HG03439 (cell line): ENCODE data around the gene FCHO1.
"Not testable (repeated sequence)": the region's sequence is repeated elsewhere in the genome, so short reads cannot be mapped to it uniquely, and the experiment has no call there.

Experiments
- ATAC-seq: cut with Tn5 transposase; IDR thresholded peaks from one replicate; pipeline ENCODE4 v1.9.1; 2021; ENCODE audit warnings: mild to moderate bottlenecking, moderate library complexity; ENCODE audit not compliant: unreplicated experiment

FCHO1 gene

GRCh38 chr19:17762505-17763229 is 11.4 kb downstream of the FCHO1 start:
- ATAC-seq = no peak

- ATAC-seq = no peak
Measured at GRCh38 chr19:17764348-17764747, 13.1 kb downstream of the FCHO1 start.

GRCh38 chr19:17765069-17765618 is 13.9 kb downstream of the FCHO1 start:
- ATAC-seq = no peak

- ATAC-seq = no peak
Measured at GRCh38 chr19:17766543-17767131, 15.4 kb downstream of the FCHO1 start.

- no peak for ATAC-seq
Measured at GRCh38 chr19:17767559-17767958, 16.3 kb downstream of the FCHO1 start.

GRCh38 chr19:17770613-17771012 is 19.3 kb downstream of the FCHO1 start:
- no peak for ATAC-seq

GRCh38 chr19:17772172-17772571 is 20.9 kb downstream of the FCHO1 start:
- no peak for ATAC-seq

- no peak for ATAC-seq
Measured at GRCh38 chr19:17775245-17775927, 24.1 kb downstream of the FCHO1 start.

GRCh38 chr19:17775991-17776803 is 24.9 kb downstream of the FCHO1 start:
- peak; percentile 71 for ATAC-seq

GRCh38 chr19:17777840-17778239 is 26.6 kb downstream of the FCHO1 start:
- ATAC-seq = not testable (repeated sequence)

GRCh38 chr19:17778251-17778967 is 27.1 kb downstream of the FCHO1 start:
- no peak for ATAC-seq

GRCh38 chr19:17778968-17779929 is 28.0 kb downstream of the FCHO1 start:
- no peak for ATAC-seq

GRCh38 chr19:17780781-17781180 is 29.5 kb downstream of the FCHO1 start:
- ATAC-seq = no peak

- not testable (repeated sequence) for ATAC-seq
Measured at GRCh38 chr19:17783721-17784120, 32.4 kb downstream of the FCHO1 start.

- ATAC-seq = no peak
Measured at GRCh38 chr19:17784201-17785008, 33.1 kb downstream of the FCHO1 start.

- no peak for ATAC-seq
Measured at GRCh38 chr19:17787274-17787913, 36.1 kb downstream of the FCHO1 start.

GRCh38 chr19:17788632-17789031 is 37.4 kb downstream of the FCHO1 start:
- no peak for ATAC-seq
